WERI-Rb-1 (cell line): ENCODE measurements around the gene JAG2.

Source experiments
- DNase-seq: peaks from one replicate; pipeline ENCODE4 v3.0.0-alpha.2; 2020
- H3K27ac ChIP-seq: fragments of 250-450 bp; sonication (Bioruptor Pico); 2 replicates; pipeline ENCODE4 v1.5.1; 2020; ENCODE audit warnings: mild to moderate bottlenecking, moderate library complexity
- H3K27me3 ChIP-seq: fragments of 250-450 bp; sonication (Bioruptor Pico); 2 replicates; pipeline ENCODE4 v1.5.1; 2021; ENCODE audit warnings: mild to moderate bottlenecking, low read depth, moderate library complexity; ENCODE audit not compliant: insufficient read depth, severe bottlenecking
- H3K36me3 ChIP-seq: fragments of 250-450 bp; sonication (Bioruptor Pico); 2 replicates; pipeline ENCODE4 v1.5.1; 2020; ENCODE audit warnings: mild to moderate bottlenecking, moderate library complexity
- H3K4me3 ChIP-seq: 2 replicates; pipeline ENCODE4 v1.5.1; 2011; ENCODE audit warnings: low read depth, mild to moderate bottlenecking, control low read depth, low read length
- H3K9me3 ChIP-seq: fragments of 250-450 bp; sonication (Bioruptor Pico); 2 replicates; pipeline ENCODE4 v1.5.1; 2021; ENCODE audit warnings: mild to moderate bottlenecking, moderate library complexity; ENCODE audit not compliant: severe bottlenecking
- TF ChIP-seq, protein P1 (sequence below): IDR thresholded peaks from 2 replicates; pipeline ENCODE4 v1.5.1; 2011; ENCODE audit warnings: low read depth, mild to moderate bottlenecking, control low read depth, inconsistent platforms, low read length

Gene JAG2

DNA sequence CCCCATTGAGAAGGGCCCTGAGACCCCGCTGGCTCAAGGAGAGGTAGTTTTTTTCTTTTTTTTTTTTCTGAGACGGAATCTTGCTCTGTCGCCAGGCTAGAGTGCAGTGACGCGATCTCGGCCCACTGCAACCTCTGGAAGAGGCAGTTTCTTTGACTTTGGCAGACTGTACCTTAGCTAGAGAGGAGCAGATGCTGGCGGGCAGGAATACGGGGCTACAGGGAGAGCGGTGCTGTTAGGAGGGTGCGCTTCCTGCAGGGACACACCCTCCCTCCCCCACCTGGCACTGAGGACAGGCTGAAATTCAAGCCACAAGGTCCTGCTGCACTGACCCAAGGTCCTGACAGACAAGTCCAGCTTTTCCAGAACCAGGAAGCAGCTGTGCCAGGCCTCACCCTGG, 44.8 kb upstream of the JAG2 start:
- Histone ChIP-seq H3K36me3 (peaks cover 41% of the 10 kb centered on the region), H3K27me3 (no peaks in the 10 kb centered on the region), H3K9me3 (no peaks in the 10 kb centered on the region), H3K4me3 (no peak overlapping the region), H3K27ac (peak overlapping the region; percentile 58)
- no peak for DNase-seq
- TF ChIP-seq, protein P1, sequence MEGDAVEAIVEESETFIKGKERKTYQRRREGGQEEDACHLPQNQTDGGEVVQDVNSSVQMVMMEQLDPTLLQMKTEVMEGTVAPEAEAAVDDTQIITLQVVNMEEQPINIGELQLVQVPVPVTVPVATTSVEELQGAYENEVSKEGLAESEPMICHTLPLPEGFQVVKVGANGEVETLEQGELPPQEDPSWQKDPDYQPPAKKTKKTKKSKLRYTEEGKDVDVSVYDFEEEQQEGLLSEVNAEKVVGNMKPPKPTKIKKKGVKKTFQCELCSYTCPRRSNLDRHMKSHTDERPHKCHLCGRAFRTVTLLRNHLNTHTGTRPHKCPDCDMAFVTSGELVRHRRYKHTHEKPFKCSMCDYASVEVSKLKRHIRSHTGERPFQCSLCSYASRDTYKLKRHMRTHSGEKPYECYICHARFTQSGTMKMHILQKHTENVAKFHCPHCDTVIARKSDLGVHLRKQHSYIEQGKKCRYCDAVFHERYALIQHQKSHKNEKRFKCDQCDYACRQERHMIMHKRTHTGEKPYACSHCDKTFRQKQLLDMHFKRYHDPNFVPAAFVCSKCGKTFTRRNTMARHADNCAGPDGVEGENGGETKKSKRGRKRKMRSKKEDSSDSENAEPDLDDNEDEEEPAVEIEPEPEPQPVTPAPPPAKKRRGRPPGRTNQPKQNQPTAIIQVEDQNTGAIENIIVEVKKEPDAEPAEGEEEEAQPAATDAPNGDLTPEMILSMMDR: no peak

DNA sequence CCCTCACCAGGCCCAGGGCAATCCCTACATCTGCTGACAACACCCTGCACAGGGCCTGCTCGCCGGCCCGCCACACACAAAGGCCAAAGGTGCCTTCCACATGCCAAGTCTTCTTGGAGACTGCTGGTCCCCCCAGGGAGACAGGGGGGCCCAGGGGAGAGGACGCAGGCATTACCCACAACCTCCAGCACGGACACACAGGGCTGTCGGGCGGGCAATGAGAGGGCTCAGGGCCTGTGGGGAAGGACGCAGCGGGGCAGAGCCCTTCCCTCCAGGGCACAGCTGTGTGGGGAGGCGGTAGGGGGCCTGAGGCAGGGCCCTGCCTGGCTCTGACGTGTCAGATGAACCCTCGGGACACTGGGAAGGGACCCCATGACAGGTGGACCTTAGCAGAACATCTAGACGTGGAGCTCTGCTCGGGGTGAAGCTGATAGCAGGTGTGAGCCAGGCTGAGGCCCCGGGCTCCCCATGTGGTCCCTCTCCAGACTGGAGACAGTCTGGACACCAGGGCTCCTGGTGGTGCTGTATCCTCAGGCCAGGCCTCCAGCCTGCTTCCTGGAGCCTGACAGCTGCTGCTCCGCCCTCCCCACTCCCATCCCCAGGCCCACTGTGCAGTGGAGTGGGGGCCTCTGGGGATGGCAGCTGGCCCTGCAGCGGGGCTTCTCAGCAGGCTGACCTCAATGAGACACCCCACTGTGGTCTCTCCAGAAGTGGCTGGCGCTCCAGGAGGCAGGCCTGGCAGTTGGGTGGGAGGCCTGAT, 44.1 kb upstream of the JAG2 start:
- Histone ChIP-seq H3K4me3 (no peak overlapping the region), H3K36me3 (peaks cover 35% of the 10 kb centered on the region), H3K27ac (peak overlapping the region; percentile 62), H3K27me3 (no peaks in the 10 kb centered on the region), H3K9me3 (no peaks in the 10 kb centered on the region)
- TF ChIP-seq, protein P1: no peak
- peak; percentile 72 for DNase-seq

- no peak overlapping the region for H3K4me3 ChIP-seq
- H3K27me3 ChIP-seq: no peaks in the 10 kb centered on the region
- no peak for DNase-seq
- H3K27ac ChIP-seq: no peak overlapping the region
- no peaks in the 10 kb centered on the region for H3K9me3 ChIP-seq
- H3K36me3 ChIP-seq: peaks cover 25% of the 10 kb centered on the region
- TF ChIP-seq, protein P1: no peak
Observed at GRCh38 chr14:105211758-105212089, 43.1 kb upstream of the JAG2 start.

GRCh38 chr14:105211086-105211757, 42.6 kb upstream of the JAG2 start:
- H3K4me3 ChIP-seq: no peak overlapping the region
- no peak overlapping the region for H3K27ac ChIP-seq
- H3K9me3 ChIP-seq: no peaks in the 10 kb centered on the region
- TF ChIP-seq, protein P1: no peak
- H3K36me3 ChIP-seq: peaks cover 25% of the 10 kb centered on the region
- no peaks in the 10 kb centered on the region for H3K27me3 ChIP-seq
- no peak for DNase-seq

DNA sequence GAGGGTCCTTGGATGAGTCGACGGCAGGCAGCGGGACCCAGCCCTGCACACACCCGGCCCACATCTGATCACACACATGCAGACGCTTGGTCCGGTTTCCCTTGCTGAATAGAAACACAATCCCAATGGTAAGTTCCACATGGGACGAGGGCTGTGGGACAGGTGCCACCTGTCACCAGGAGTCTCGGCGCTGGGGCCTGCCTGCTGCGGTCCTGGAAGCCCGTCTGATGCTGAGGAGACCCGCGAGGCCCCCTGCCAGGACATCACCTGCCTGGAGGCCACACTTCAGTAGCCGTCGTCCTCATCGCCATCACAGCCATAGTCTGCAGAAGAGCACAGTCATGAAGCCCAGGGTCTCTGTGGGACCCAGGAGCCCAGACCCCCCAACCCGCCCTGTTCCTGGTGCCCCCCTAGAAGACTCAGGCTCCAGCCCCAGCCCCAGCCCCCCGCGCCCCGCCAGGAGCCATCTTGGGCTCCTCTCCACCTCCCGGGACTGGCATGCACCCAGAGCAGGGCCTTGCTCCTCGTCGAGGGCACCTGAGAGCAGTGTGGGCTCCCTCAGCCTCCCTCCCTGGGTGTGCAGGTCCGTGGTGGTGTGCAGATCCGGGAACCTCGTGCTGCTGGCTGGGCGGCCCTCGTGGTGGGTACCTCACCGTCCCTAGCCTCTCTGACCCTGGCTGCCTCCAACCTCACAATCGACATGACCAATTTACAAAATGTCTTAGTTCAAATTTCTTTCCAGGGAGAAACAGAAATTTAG, 41.9 kb upstream of the JAG2 start:
- no peak overlapping the region for H3K27ac ChIP-seq
- no peak for DNase-seq
- TF ChIP-seq, protein P1: no peak
- no peak overlapping the region for H3K4me3 ChIP-seq
- H3K27me3 ChIP-seq: no peaks in the 10 kb centered on the region
- peaks cover 25% of the 10 kb centered on the region for H3K36me3 ChIP-seq
- no peaks in the 10 kb centered on the region for H3K9me3 ChIP-seq
